Tongue (tissue), 2 donors: ENCODE measurements around the gene RBM15B. TPM values are rescaled to one million over a fixed set of nuclear protein-coding genes. Genes with fewer than 3 reads are reported as not detected.
"Not testable (repeated sequence)": the region's sequence is repeated elsewhere in the genome, so short reads cannot be mapped to it uniquely, and the experiment has no call there.

Source experiments
- DNase-seq: peaks from one replicate; pipeline ENCODE4 v3.0.0-alpha.2; 2015
- total RNA-seq: library from RNA; depleted of rRNA; stranded (reverse); fragments of >200 nt; gene quantifications from one replicate; pipeline ENCODE4 v1.2.3, GENCODE V29; 2014

RBM15B gene
- total RNA-seq, 1 donor from 2014 or later = 19.0 TPM

- DNase-seq = no peak
Observed at GRCh38 chr3:51378726-51379125, 12.4 kb upstream of the RBM15B start.

- DNase-seq = peak; percentile 80
Observed at GRCh38 chr3:51379301-51379700, 11.8 kb upstream of the RBM15B start.

GRCh38 chr3:51379746-51380455 is 11.2 kb upstream of the RBM15B start:
- DNase-seq = no peak

GRCh38 chr3:51380601-51381332 is 10.3 kb upstream of the RBM15B start:
- no peak for DNase-seq

- DNase-seq = no peak
Observed at GRCh38 chr3:51381333-51381705, 9.8 kb upstream of the RBM15B start.

- DNase-seq = no peak
Observed at GRCh38 chr3:51382076-51382745, 8.9 kb upstream of the RBM15B start.

GRCh38 chr3:51382947-51383578 is 8.0 kb upstream of the RBM15B start:
- DNase-seq = no peak

- DNase-seq = no peak
Observed at GRCh38 chr3:51384055-51384725, 6.9 kb upstream of the RBM15B start.

- peak; percentile 99 for DNase-seq
Observed at GRCh38 chr3:51384726-51385473, 6.2 kb upstream of the RBM15B start, which contains the start of gene MANF. Gene MANF (plus strand): TSS chr3:51385291. CDS start chr3:51385343, 52 bp downstream.

GRCh38 chr3:51385621-51386091 is 5.4 kb upstream of the RBM15B start:
- no peak for DNase-seq

- no peak for DNase-seq
Observed at GRCh38 chr3:51386159-51386851, 4.8 kb upstream of the RBM15B start.

- DNase-seq = no peak
Observed at GRCh38 chr3:51386852-51387229, 4.2 kb upstream of the RBM15B start.

- not testable (repeated sequence) for DNase-seq
Observed at GRCh38 chr3:51387281-51387680, 3.8 kb upstream of the RBM15B start.

GRCh38 chr3:51388286-51389029 is 2.6 kb upstream of the RBM15B start:
- peak; percentile 70 for DNase-seq

GRCh38 chr3:51389423-51390183 is 1.5 kb upstream of the RBM15B start:
- DNase-seq = peak; percentile 56

GRCh38 chr3:51390246-51391074 is 625 bp upstream of the RBM15B start:
- DNase-seq = no peak

- DNase-seq = peak; percentile 38
Observed at GRCh38 chr3:51391566-51392354, 675 bp downstream of the RBM15B start.
